ENCODE results near the gene CRYBB3.

- TF ChIP-seq, protein P1, sequence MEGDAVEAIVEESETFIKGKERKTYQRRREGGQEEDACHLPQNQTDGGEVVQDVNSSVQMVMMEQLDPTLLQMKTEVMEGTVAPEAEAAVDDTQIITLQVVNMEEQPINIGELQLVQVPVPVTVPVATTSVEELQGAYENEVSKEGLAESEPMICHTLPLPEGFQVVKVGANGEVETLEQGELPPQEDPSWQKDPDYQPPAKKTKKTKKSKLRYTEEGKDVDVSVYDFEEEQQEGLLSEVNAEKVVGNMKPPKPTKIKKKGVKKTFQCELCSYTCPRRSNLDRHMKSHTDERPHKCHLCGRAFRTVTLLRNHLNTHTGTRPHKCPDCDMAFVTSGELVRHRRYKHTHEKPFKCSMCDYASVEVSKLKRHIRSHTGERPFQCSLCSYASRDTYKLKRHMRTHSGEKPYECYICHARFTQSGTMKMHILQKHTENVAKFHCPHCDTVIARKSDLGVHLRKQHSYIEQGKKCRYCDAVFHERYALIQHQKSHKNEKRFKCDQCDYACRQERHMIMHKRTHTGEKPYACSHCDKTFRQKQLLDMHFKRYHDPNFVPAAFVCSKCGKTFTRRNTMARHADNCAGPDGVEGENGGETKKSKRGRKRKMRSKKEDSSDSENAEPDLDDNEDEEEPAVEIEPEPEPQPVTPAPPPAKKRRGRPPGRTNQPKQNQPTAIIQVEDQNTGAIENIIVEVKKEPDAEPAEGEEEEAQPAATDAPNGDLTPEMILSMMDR (IDR thresholded peaks at IDR 0.05): no peak
- TF ChIP-seq EZH2 (IDR thresholded peaks at IDR 0.05; ENCODE audit: borderline replicate concordance, insufficient read depth, low read depth, low read length, poor library complexity, severe bottlenecking): no peak
Measured at GRCh38 chr22:25206998-25207397, 7.3 kb downstream of the CRYBB3 start.
